Lower leg skin (tissue), 3 donors: ENCODE results near the gene CAPG.

Source experiments
- CTCF ChIP-seq, 3 donors: fragments of 450-650 bp; IDR thresholded peaks; one replicate each; pipeline ENCODE4 v1.5.1; 2016; ENCODE audit warnings: antibody characterized with exemption in 3 of 3, mild to moderate bottlenecking in 3 of 3, moderate library complexity in 2 of 3
- POLR2A ChIP-seq, 2 donors: fragments of 450-650 bp; IDR thresholded peaks; one replicate each; pipeline ENCODE4 v1.6.1; 2016 to 2017; ENCODE audit warnings: antibody characterized with exemption in 2 of 2, mild to moderate bottlenecking in 1 of 2, moderate library complexity in 1 of 2

- TF ChIP-seq CTCF (IDR thresholded peaks at IDR 0.05) (no peak), POLR2A (IDR thresholded peaks at IDR 0.05) (no peak)
These were observed 30.6 kb upstream of the CAPG start for GRCh38 chr2:85440729-85441128.
